Measurements from ENCODE around the gene MFSD1.

Gene MFSD1

DNA sequence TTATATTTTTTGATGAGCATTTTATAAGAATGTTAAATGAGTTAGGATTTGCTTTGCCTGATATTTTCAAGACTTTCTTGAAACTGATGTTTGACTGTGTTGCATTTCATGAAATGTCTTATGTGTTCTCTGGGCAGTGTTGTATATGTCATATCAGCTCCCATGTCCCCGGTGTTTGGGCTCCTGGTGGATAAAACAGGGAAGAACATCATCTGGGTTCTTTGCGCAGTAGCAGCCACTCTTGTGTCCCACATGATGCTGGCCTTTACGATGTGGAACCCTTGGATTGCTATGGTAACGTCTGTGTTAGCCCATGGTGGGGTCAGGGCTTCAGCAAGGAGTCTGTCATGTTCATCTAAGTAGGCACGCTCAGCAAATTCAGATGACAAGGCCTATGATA is 20.0 kb downstream of the MFSD1 start:
- 95% methylated on average over 5 of the region's 5 CpGs for WGBS
- Histone ChIP-seq H3K27me3 (ENCODE audit: insufficient read depth, low read length) (no peaks in the 10 kb centered on the region), H3K4me1 (ENCODE audit: insufficient read depth, low read length) (no peaks in the 10 kb centered on the region), H3K27ac (ENCODE audit: low read depth, low read length) (no peak overlapping the region), H3K36me3 (ENCODE audit: insufficient read depth, low read length) (0 out of 2 replicates have a peak, but pooled peaks cover 4% of the 10 kb centered on the region), H3K4me3 (ENCODE audit: low read length) (no peak overlapping the region), H3K9me3 (ENCODE audit: insufficient read depth, low read depth, low read length) (no peaks in the 10 kb centered on the region), H3K9ac (ENCODE audit: low read depth, low read length) (no peak overlapping the region)

- no peak overlapping the region for H3K27ac ChIP-seq (ENCODE audit: low read depth, low read length)
- no peaks in the 10 kb centered on the region for H3K27me3 ChIP-seq (ENCODE audit: insufficient read depth, low read length)
- H3K9me3 ChIP-seq (ENCODE audit: insufficient read depth, low read depth, low read length): no peaks in the 10 kb centered on the region
- H3K9ac ChIP-seq (ENCODE audit: low read depth, low read length): no peak overlapping the region
- H3K4me3 ChIP-seq (ENCODE audit: low read length): no peak overlapping the region
- 99% methylated on average over 4 of the region's 4 CpGs for WGBS
- no peaks in the 10 kb centered on the region for H3K4me1 ChIP-seq (ENCODE audit: insufficient read depth, low read length)
- 0 out of 2 replicates have a peak, but pooled peaks cover 4% of the 10 kb centered on the region for H3K36me3 ChIP-seq (ENCODE audit: insufficient read depth, low read length)
Observed at GRCh38 chr3:158823426-158823825, 21.6 kb downstream of the MFSD1 start.

- 0 out of 2 replicates have a peak, but pooled peaks cover 4% of the 10 kb centered on the region for H3K36me3 ChIP-seq (ENCODE audit: insufficient read depth, low read length)
- WGBS: 100% methylated on average over 1 of the region's 3 CpGs
- no peak overlapping the region for H3K4me3 ChIP-seq (ENCODE audit: low read length)
- no peak overlapping the region for H3K9ac ChIP-seq (ENCODE audit: low read depth, low read length)
- H3K9me3 ChIP-seq (ENCODE audit: insufficient read depth, low read depth, low read length): no peaks in the 10 kb centered on the region
- no peak overlapping the region for H3K27ac ChIP-seq (ENCODE audit: low read depth, low read length)
- no peaks in the 10 kb centered on the region for H3K27me3 ChIP-seq (ENCODE audit: insufficient read depth, low read length)
- H3K4me1 ChIP-seq (ENCODE audit: insufficient read depth, low read length): no peaks in the 10 kb centered on the region
Observed at GRCh38 chr3:158827773-158828172, 25.9 kb downstream of the MFSD1 start.

GRCh38 chr3:158830391-158830790 is 28.5 kb downstream of the MFSD1 start:
- Histone ChIP-seq H3K27me3 (ENCODE audit: insufficient read depth, low read length) (no peaks in the 10 kb centered on the region), H3K4me1 (ENCODE audit: insufficient read depth, low read length) (no peaks in the 10 kb centered on the region), H3K36me3 (ENCODE audit: insufficient read depth, low read length) (no peaks in the 10 kb centered on the region), H3K9me3 (ENCODE audit: insufficient read depth, low read depth, low read length) (no peaks in the 10 kb centered on the region), H3K9ac (ENCODE audit: low read depth, low read length) (no peak overlapping the region), H3K27ac (ENCODE audit: low read depth, low read length) (no peak overlapping the region), H3K4me3 (ENCODE audit: low read length) (no peak overlapping the region)
- WGBS: 93% methylated on average over 4 of the region's 4 CpGs

DNA sequence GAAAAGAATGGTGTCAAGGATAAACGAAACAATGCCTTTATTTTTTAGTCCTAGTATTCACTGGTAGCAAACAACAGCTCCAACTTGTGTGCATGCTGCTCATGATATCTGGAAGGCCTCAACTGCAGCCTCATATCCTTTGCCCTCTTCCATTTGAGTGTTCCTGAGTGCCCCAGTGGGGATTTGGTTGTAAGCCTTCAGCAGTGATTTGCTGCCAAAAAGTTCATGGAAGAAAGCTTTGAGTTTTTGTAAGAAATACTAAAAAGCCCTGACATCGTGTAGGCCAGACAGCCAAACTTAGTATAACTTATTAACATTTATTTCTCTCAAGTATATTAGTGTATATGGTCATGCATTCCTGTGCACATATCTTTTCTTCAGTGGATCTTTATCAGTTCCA is 30.0 kb downstream of the MFSD1 start:
- Histone ChIP-seq H3K4me3 (ENCODE audit: low read length) (no peak overlapping the region), H3K27me3 (ENCODE audit: insufficient read depth, low read length) (no peaks in the 10 kb centered on the region), H3K27ac (ENCODE audit: low read depth, low read length) (no peak overlapping the region), H3K36me3 (ENCODE audit: insufficient read depth, low read length) (no peaks in the 10 kb centered on the region), H3K9me3 (ENCODE audit: insufficient read depth, low read depth, low read length) (no peaks in the 10 kb centered on the region), H3K4me1 (ENCODE audit: insufficient read depth, low read length) (no peaks in the 10 kb centered on the region), H3K9ac (ENCODE audit: low read depth, low read length) (no peak overlapping the region)
- 100% methylated on average over 1 of the region's 2 CpGs for WGBS

DNA sequence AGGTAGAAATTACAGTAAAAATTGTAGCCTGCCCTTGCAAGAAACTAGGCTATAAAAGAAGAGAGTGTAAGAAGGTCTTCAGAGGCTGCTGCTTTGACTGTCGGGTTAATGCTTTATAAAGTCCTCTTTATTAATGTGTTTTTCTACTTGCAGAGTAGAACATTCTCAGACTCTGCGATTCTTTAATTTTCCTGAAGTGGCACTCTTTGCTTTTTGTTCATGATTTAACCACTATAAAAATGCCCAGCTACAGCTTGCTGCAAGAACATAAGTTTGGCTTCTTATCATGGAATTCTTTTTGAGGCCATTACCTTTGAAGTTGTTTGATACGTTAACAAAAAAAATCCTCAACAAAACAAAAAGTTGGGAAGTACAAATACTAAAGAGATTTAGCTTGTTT is 33.8 kb downstream of the MFSD1 start:
- Histone ChIP-seq H3K27ac (ENCODE audit: low read depth, low read length) (no peak overlapping the region), H3K27me3 (ENCODE audit: insufficient read depth, low read length) (no peaks in the 10 kb centered on the region), H3K4me3 (ENCODE audit: low read length) (no peak overlapping the region), H3K9me3 (ENCODE audit: insufficient read depth, low read depth, low read length) (no peaks in the 10 kb centered on the region), H3K36me3 (ENCODE audit: insufficient read depth, low read length) (no peaks in the 10 kb centered on the region), H3K4me1 (ENCODE audit: insufficient read depth, low read length) (no peaks in the 10 kb centered on the region), H3K9ac (ENCODE audit: low read depth, low read length) (no peak overlapping the region)
- 96% methylated on average over 2 of the region's 3 CpGs for WGBS

DNA sequence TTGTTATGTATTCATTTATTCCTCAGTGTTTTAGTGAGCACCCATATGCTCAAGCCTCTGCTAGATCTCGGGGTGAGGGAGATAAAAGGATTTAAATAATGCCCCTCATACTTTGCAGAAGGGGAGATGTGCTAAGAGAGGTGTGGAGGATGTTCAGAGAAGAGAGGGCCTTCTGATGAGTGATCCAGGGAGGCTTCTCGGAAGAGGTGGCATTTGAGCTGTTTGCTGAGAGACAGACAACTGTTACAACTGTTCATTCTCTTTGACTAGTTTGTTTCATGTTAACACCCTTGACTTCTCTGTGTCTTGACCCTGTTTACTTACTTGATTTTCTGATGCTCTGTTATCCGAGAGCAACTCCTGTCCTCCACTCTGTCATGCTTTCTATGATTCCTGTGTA is 34.5 kb downstream of the MFSD1 start:
- no peaks in the 10 kb centered on the region for H3K27me3 ChIP-seq (ENCODE audit: insufficient read depth, low read length)
- no peak overlapping the region for H3K4me3 ChIP-seq (ENCODE audit: low read length)
- no peaks in the 10 kb centered on the region for H3K9me3 ChIP-seq (ENCODE audit: insufficient read depth, low read depth, low read length)
- 88% methylated on average over 3 of the region's 3 CpGs for WGBS
- H3K36me3 ChIP-seq (ENCODE audit: insufficient read depth, low read length): no peaks in the 10 kb centered on the region
- H3K27ac ChIP-seq (ENCODE audit: low read depth, low read length): no peak overlapping the region
- no peaks in the 10 kb centered on the region for H3K4me1 ChIP-seq (ENCODE audit: insufficient read depth, low read length)
- H3K9ac ChIP-seq (ENCODE audit: low read depth, low read length): no peak overlapping the region

GRCh38 chr3:158837240-158837639 is 35.4 kb downstream of the MFSD1 start:
- Histone ChIP-seq H3K9ac (ENCODE audit: low read depth, low read length) (no peak overlapping the region), H3K36me3 (ENCODE audit: insufficient read depth, low read length) (no peaks in the 10 kb centered on the region), H3K27me3 (ENCODE audit: insufficient read depth, low read length) (no peaks in the 10 kb centered on the region), H3K9me3 (ENCODE audit: insufficient read depth, low read depth, low read length) (no peaks in the 10 kb centered on the region), H3K4me1 (ENCODE audit: insufficient read depth, low read length) (no peaks in the 10 kb centered on the region), H3K27ac (ENCODE audit: low read depth, low read length) (no peak overlapping the region), H3K4me3 (ENCODE audit: low read length) (no peak overlapping the region)
- WGBS: 87% methylated on average over 3 of the region's 3 CpGs

GRCh38 chr3:158839966-158840365 is 38.1 kb downstream of the MFSD1 start:
- Histone ChIP-seq H3K36me3 (ENCODE audit: insufficient read depth, low read length) (no peaks in the 10 kb centered on the region), H3K4me1 (ENCODE audit: insufficient read depth, low read length) (no peaks in the 10 kb centered on the region), H3K9ac (ENCODE audit: low read depth, low read length) (no peak overlapping the region), H3K9me3 (ENCODE audit: insufficient read depth, low read depth, low read length) (no peaks in the 10 kb centered on the region), H3K4me3 (ENCODE audit: low read length) (no peak overlapping the region), H3K27me3 (ENCODE audit: insufficient read depth, low read length) (no peaks in the 10 kb centered on the region), H3K27ac (ENCODE audit: low read depth, low read length) (no peak overlapping the region)
- 91% methylated on average over 6 of the region's 6 CpGs for WGBS

DNA sequence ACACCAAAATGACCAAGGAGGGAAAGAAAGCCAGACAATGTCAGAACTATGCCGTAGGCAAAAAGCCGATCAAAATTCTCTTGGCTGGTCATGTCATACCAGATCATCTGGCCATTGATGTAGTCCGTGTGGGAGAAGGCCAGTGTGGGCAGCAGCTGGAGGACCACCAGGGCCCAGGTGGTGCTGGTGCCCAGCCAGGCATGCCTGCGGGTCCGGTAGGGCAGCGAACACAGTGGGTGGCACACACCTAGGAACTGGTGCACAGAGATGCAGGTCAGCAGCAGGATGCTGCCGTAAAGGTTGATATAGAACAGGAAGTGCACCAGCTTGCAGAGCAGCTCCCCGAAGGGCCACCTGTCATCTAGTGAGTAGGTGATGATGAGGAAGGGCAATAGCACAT is 39.5 kb downstream of the MFSD1 start:
- Histone ChIP-seq H3K27me3 (ENCODE audit: insufficient read depth, low read length) (no peaks in the 10 kb centered on the region), H3K4me3 (ENCODE audit: low read length) (no peak overlapping the region), H3K4me1 (ENCODE audit: insufficient read depth, low read length) (no peaks in the 10 kb centered on the region), H3K9me3 (ENCODE audit: insufficient read depth, low read depth, low read length) (no peaks in the 10 kb centered on the region), H3K27ac (ENCODE audit: low read depth, low read length) (no peak overlapping the region), H3K9ac (ENCODE audit: low read depth, low read length) (no peak overlapping the region), H3K36me3 (ENCODE audit: insufficient read depth, low read length) (no peaks in the 10 kb centered on the region)
- WGBS: 95% methylated on average over 8 of the region's 8 CpGs

GRCh38 chr3:158842976-158843375 is 41.1 kb downstream of the MFSD1 start:
- Histone ChIP-seq H3K27me3 (ENCODE audit: insufficient read depth, low read length) (no peaks in the 10 kb centered on the region), H3K27ac (ENCODE audit: low read depth, low read length) (no peak overlapping the region), H3K9me3 (ENCODE audit: insufficient read depth, low read depth, low read length) (no peaks in the 10 kb centered on the region), H3K9ac (ENCODE audit: low read depth, low read length) (no peak overlapping the region), H3K4me1 (ENCODE audit: insufficient read depth, low read length) (no peaks in the 10 kb centered on the region), H3K36me3 (ENCODE audit: insufficient read depth, low read length) (no peaks in the 10 kb centered on the region), H3K4me3 (ENCODE audit: low read length) (no peak overlapping the region)
- 88% methylated on average over 3 of the region's 3 CpGs for WGBS

- no peaks in the 10 kb centered on the region for H3K36me3 ChIP-seq (ENCODE audit: insufficient read depth, low read length)
- no peaks in the 10 kb centered on the region for H3K4me1 ChIP-seq (ENCODE audit: insufficient read depth, low read length)
- H3K27me3 ChIP-seq (ENCODE audit: insufficient read depth, low read length): no peaks in the 10 kb centered on the region
- H3K9me3 ChIP-seq (ENCODE audit: insufficient read depth, low read depth, low read length): no peaks in the 10 kb centered on the region
- H3K27ac ChIP-seq (ENCODE audit: low read depth, low read length): no peak overlapping the region
- H3K4me3 ChIP-seq (ENCODE audit: low read length): no peak overlapping the region
- H3K9ac ChIP-seq (ENCODE audit: low read depth, low read length): no peak overlapping the region
- 33% methylated on average over 5 of the region's 5 CpGs for WGBS
Observed at GRCh38 chr3:158845765-158846350, 44.0 kb downstream of the MFSD1 start.

All from HUES64 (cell line).